ACC112 (cell line): Measurements from ENCODE around the gene CHAF1A.

ENCODE experiments used
- H2AFZ ChIP-seq: fragments of 200-600 bp; sonication (generic); one replicate; pipeline ENCODE4 v1.6.0; 2017; ENCODE audit warnings: antibody characterized with exemption, low read length; ENCODE audit not compliant: unreplicated experiment
- H3K27ac ChIP-seq: fragments of 200-600 bp; sonication (generic); 2 replicates; pipeline ENCODE4 v1.5.1; 2014; ENCODE audit warnings: low read depth, mild to moderate bottlenecking, antibody characterized with exemption, low read length, moderate library complexity
- H3K27me3 ChIP-seq: fragments of 200-600 bp; sonication (generic); 2 replicates; pipeline ENCODE4 v1.6.1; 2014; ENCODE audit warnings: mild to moderate bottlenecking, antibody characterized with exemption, low read length, moderate library complexity, mixed read lengths; ENCODE audit not compliant: insufficient read depth
- H3K36me3 ChIP-seq: fragments of 200-600 bp; sonication (generic); 2 replicates; pipeline ENCODE4 v1.6.1; 2016; ENCODE audit warnings: mild to moderate bottlenecking, antibody characterized with exemption, low read length, moderate library complexity, mixed read lengths; ENCODE audit not compliant: insufficient read depth
- H3K4me1 ChIP-seq: fragments of 200-600 bp; sonication (generic); one replicate; pipeline ENCODE4 v1.6.1; 2016; ENCODE audit warnings: low read length, mixed read lengths; ENCODE audit not compliant: insufficient read depth, unreplicated experiment, control insufficient read depth
- H3K4me3 ChIP-seq: fragments of 200-600 bp; sonication (generic); 2 replicates; pipeline ENCODE4 v1.5.1; 2014; ENCODE audit warnings: mild to moderate bottlenecking, low read depth, low read length
- H3K79me2 ChIP-seq: fragments of 200-600 bp; sonication (generic); one replicate; pipeline ENCODE4 v1.6.0; 2016; ENCODE audit warnings: low read length; ENCODE audit not compliant: control insufficient read depth, unreplicated experiment, insufficient read depth

The CHAF1A gene

GRCh38 chr19:4368128-4368820 lies 34.2 kb upstream of the CHAF1A start:
- no peak overlapping the region for H3K27ac ChIP-seq
- no peaks in the 10 kb centered on the region for H3K27me3 ChIP-seq
- H3K79me2 ChIP-seq: peaks cover 58% of the 10 kb centered on the region
- H3K36me3 ChIP-seq: no peaks in the 10 kb centered on the region
- H3K4me3 ChIP-seq: no peak overlapping the region
- peaks cover 30% of the 10 kb centered on the region for H3K4me1 ChIP-seq
- no peak overlapping the region for H2AFZ ChIP-seq

GRCh38 chr19:4369109-4369887 lies 33.1 kb upstream of the CHAF1A start:
- H3K79me2 ChIP-seq: peaks cover 64% of the 10 kb centered on the region

DNA sequence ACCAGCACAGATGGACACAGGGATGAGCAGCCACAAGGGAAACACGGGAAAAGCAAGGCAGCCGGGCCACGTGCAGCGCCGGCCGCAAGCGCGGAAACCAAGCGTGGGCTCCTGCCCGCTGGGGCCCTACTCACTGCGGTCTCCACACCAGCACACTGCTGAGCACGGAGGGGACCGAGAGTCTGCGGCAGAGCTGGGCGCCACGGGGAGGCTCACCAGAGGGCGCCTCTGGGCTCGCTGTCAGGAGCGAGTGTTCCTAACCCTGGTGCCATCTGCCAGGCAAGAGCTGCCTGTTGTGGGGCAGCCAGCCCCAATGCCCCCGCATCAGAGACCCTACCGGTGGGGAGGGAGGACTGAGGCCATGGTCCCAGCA lies 32.6 kb upstream of the CHAF1A start:
- H3K27me3 ChIP-seq: no peaks in the 10 kb centered on the region
- H3K4me1 ChIP-seq: peaks cover 43% of the 10 kb centered on the region
- H3K27ac ChIP-seq: no peak overlapping the region
- no peaks in the 10 kb centered on the region for H3K36me3 ChIP-seq
- H3K79me2 ChIP-seq: peaks cover 64% of the 10 kb centered on the region
- no peak overlapping the region for H2AFZ ChIP-seq
- no peak overlapping the region for H3K4me3 ChIP-seq

More at GRCh38 chr19:4369109-4369887, 33.1 kb upstream of the CHAF1A start:
- Histone ChIP-seq H3K4me1 (peaks cover 40% of the 10 kb centered on the region), H3K27me3 (no peaks in the 10 kb centered on the region), H3K4me3 (no peak overlapping the region), H3K36me3 (no peaks in the 10 kb centered on the region), H2AFZ (no peak overlapping the region), H3K27ac (peak overlapping the region; percentile 43)

DNA sequence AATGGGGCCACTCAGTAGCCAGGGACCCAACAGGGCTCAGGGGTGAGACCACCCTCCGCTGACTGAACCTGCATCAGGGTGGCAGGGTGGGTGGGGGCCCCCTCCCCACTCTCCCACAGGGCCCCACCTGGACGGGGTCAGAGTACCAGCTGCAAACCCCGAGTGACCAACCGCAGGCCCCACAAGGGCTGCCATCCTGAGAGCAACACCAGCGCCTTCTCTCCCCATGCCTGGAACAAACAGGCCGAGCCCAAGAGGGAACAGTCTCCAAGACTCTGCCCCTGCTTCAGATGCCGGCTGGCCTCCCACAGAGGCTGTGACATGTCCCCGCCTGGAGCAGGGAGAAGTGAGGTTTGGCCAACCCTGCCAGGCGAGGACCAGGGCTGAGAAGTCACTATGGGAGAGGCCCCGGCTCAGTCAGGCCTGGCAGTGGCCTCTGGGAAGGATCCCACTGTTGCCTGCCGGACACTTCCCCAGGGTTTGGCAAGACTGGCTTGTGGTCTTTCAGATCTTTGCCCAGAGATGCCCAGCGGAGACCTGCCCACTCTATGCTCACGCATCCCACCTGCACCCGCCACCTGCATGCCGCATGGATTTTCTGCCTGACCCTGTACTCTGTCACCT lies 31.9 kb upstream of the CHAF1A start:
- no peak overlapping the region for H3K27ac ChIP-seq
- no peaks in the 10 kb centered on the region for H3K36me3 ChIP-seq
- H2AFZ ChIP-seq: no peak overlapping the region
- no peak overlapping the region for H3K4me3 ChIP-seq
- peaks cover 50% of the 10 kb centered on the region for H3K4me1 ChIP-seq
- H3K79me2 ChIP-seq: peaks cover 64% of the 10 kb centered on the region
- no peaks in the 10 kb centered on the region for H3K27me3 ChIP-seq

DNA sequence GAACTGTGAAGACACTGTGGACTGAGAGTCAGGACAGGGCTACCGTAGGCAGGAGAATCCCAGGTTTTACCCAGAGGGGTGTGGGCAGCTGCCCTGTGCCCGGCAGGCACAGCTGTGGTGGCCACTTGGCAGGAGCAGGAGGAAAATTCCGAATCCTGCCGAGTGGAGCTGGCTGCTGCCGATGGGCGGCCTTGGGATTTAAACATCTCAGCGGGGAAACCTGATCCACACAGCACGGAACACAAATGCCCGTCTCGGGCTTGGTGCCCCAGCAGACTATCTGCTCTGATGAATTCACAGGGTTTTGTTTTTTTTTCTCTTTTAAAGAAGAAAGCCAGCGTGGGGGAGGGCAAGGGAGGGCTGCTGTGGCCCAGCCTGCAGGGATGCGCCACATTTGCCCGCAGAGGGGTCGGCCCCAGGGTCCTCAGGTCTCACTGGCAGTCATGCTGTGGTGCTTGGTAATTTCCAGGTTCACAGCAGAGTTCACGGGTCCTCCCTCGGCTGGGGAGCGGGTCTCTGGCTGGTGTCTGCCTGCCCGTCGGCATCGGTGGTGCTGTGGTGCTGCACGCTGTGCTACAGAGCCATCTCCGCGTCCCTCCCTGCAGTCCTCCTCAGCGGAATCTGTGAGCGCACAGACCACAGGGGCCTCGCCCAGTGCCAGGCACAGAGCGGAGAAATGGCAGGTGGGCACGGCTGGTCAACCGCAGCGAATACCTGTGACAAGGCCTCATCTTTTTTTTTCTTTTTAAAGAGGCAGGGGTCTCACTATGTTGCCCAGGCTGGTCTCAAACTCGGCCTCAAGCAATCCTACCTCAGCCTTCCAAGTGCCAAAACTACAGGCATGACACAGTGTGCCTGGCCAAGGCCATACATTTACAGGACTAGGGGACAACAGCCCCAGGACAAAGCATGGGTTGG lies 30.9 kb upstream of the CHAF1A start:
- Histone ChIP-seq H3K4me3 (no peak overlapping the region), H2AFZ (no peak overlapping the region), H3K27ac (no peak overlapping the region), H3K4me1 (peaks cover 60% of the 10 kb centered on the region), H3K79me2 (peaks cover 70% of the 10 kb centered on the region), H3K27me3 (no peaks in the 10 kb centered on the region), H3K36me3 (no peaks in the 10 kb centered on the region)

- H3K36me3 ChIP-seq: no peaks in the 10 kb centered on the region
- H2AFZ ChIP-seq: no peak overlapping the region
- H3K4me3 ChIP-seq: no peak overlapping the region
- H3K27me3 ChIP-seq: no peaks in the 10 kb centered on the region
- peaks cover 68% of the 10 kb centered on the region for H3K4me1 ChIP-seq
- peaks cover 79% of the 10 kb centered on the region for H3K79me2 ChIP-seq
- H3K27ac ChIP-seq: 0 out of 2 replicates have a peak overlapping the region, but pooled peaks have one; percentile 94
Measured at GRCh38 chr19:4372165-4373012, 30.1 kb upstream of the CHAF1A start.

GRCh38 chr19:4373013-4373367 lies 29.4 kb upstream of the CHAF1A start:
- Histone ChIP-seq H3K4me1 (peaks cover 70% of the 10 kb centered on the region), H3K27ac (peak overlapping the region; percentile 94), H3K79me2 (peaks cover 79% of the 10 kb centered on the region), H3K4me3 (no peak overlapping the region), H2AFZ (no peak overlapping the region), H3K27me3 (no peaks in the 10 kb centered on the region), H3K36me3 (no peaks in the 10 kb centered on the region)

DNA sequence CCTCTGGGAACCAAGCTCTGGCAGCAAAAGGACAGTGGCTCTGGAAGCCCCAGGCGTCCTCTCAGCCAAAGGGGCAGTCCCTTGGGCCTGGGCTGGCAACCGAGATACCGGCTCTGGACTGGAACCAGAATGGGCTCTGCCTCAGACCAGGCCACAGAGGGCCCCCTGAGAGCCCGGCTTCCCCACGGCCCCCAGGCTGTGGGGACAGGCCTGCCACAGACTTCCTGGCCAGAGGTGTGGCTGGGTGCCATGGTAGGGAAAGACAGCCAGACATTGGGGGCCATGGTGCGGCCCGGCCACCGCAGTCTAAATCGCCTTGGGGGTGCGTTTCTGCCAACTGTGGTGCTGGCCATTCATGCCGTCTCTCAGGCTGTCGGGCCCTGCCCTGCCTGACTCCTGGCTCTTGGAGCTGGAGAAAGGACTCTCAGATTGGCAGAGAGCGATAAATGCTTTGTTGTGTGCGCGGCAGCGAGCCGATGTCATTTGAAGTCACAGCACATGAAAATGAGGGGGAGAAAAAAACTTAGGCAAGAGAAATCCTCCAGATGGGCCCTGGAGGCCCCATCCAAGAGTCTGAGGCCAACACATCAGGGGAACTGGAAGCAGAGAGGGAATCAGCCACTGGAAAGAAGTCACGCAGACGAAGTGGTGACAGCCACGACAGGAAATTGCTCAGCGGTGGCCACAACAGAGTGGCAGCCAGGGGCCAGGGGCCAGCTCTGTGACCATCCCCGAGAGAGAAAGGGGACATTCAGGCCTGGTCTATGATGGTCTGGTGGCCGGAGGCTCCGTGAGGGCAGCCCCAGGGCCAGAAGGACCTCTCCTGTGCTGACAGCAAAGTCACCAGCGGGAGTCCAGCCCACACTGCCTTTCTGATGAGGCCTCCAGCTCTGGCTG lies 28.6 kb upstream of the CHAF1A start:
- Histone ChIP-seq H3K4me3 (peak overlapping the region; percentile 41; the same call in 1 of the 2 replicates), H3K4me1 (peaks cover 62% of the 10 kb centered on the region), H3K27ac (peak overlapping the region; percentile 94)

More for the DNA sequence above, 28.6 kb upstream of the CHAF1A start:
- Histone ChIP-seq H3K27me3 (no peaks in the 10 kb centered on the region), H3K36me3 (no peaks in the 10 kb centered on the region), H3K79me2 (peaks cover 76% of the 10 kb centered on the region), H2AFZ (no peak overlapping the region)
